Activated CD8-positive, alpha-beta memory T cell treated with anti-CD3 and anti-CD28 coated beads for 1 hour (primary cell): Measurements from ENCODE around the gene PTPRN2.

Experiments used
- DNase-seq, 2 donors: peaks; one replicate each; pipeline ENCODE4 v3.0.0-alpha.2; 2020; ENCODE audit warnings: low read depth in 1 of 2; ENCODE audit errors: extremely low read depth in 1 of 2

The PTPRN2 gene

DNA sequence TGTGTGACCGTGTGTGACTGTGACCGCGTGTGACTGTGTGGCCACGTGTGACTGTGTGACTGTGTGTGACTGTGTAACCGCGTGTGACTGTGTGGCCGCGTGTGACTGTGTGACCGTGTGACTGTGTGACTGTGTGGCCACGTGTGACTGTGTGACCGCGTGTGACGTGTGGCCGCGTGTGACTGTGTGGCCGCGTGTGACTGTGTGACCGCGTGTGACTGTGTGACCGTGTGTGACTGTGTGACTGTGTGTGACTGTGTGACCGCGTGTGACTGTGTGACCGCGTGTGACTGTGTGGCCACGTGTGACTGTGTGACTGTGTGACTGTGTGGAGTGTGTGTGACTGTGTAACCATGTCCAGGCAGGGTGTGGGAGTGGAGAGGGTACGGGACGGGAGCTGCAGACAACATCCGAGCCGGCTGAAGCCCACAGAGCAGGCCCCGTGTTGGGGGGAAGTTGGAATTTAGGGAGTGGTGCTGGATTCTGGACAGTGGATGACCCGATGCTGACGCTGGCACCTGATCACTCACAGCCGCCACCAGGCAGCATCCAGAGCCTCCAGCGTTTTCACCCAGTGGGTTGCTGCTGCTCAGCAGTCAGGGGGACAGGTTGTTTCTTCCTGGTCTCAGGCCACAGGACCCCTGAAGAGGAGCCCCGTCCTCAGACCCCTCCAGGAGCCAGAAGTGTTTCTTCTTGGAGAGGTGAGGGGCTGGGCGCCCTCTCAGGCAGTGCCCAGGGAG lies 747.3 kb downstream of the PTPRN2 start:
- no peak for DNase-seq

DNA sequence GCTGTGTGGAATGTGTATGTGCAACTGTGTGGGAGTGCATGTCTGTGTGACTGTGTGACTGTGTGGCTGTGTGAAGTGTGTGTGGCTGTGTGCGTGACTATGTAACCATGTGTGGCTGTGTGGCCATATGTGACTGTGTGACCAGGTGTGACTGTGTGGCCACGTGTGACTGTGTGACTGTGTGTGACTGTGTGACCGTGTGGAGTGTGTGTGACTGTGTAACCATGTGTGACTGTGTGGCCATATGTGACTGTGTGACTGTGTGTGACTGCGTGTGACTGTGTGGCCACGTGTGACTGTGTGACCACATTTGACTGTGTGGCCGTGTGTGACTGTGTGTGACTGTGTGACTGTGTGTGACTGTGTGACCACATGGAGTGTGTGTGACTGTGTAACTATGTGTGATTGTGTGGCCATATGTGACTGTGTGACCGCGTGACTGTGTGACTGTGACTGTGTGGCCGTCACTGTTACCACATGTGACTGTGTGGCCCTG lies 747.9 kb downstream of the PTPRN2 start:
- DNase-seq = no peak

DNA sequence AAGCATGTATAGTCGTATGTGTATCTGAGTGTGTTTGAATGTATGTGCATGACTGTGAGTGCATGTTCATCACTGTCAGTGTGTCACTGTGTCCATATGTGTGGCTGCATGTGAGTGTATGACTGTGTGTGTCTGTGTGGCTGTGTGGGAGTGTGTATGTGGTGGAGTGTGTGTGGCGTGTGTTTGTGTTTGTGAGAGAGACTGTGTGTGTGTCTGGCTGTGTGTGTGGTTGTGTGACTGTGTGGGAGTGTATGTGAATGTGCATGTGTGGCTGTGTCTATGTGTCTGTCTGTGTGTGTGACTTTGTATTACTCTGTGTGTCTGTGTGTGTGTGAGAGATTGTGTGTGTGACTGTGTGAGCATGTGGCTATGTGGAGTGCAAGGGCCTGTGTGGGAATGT lies 748.4 kb downstream of the PTPRN2 start:
- no peak for DNase-seq

DNA sequence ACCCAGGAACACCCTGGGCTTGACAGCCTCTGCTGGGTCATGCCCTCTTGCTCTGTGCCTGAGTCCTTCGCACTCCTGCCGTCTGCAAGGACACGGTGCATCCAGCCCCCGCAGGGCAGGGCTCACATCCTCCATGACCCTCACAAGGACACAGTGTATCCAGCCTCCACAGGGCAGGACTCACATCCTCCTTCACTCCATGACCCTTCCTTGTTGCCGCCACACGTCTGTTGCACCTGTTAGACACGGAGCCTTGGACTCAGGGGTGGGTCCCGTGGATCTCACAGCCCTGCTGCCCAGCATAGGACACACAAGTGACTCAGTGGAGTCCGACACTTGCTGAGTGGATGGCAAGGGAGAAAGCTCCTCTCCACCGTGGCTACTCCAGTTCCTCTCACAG lies 750.1 kb downstream of the PTPRN2 start:
- no peak for DNase-seq

DNA sequence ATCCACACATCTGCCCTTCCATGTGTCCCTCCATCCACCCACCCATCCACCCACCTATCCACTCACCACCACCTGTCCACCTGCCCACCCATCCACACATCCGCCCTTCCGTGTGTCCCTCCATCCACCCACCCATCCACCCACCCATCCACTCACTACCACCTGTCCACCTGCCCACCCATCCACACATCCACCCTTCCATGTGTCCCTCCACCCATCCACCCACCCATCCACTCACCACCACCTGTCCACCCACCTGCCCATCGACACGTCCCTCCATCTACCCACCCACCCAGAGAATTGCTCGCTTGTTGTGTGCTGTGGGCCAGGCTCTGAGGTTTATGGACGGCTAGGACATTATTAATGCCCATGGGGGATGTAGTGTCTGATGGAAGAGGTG lies 750.6 kb downstream of the PTPRN2 start:
- no peak for DNase-seq

DNA sequence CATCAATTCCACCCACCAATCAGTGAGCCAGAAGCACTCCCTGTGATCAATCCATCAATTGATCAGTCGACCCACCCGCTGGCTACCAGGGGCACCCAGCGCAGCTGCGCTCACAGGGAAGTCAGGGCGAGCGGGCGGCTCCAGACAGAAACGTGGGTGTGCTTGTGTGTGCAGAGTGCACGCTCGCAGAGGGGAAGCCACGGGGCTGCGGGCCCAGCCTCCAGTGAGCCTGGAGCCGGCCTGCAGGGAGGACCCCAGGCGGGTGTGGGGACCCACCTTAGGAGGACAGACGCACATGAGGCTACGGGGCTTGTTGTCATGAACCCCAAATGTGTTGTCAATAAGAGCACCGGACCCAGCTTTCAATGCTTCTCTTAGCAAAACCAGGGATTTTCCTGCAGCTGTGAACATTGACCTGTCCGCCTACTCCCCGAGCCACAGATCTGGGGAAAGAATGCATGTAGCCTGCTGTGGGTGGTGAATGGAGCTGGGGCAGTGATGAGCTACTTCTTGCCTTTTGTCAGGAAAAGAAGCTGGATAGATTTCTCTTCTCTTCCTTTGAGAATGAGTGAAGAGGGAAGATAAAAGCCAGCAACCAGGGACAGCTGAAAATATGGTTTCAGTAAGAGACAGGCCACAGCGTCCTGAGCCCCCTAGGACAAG lies 753.0 kb downstream of the PTPRN2 start:
- no peak for DNase-seq

DNA sequence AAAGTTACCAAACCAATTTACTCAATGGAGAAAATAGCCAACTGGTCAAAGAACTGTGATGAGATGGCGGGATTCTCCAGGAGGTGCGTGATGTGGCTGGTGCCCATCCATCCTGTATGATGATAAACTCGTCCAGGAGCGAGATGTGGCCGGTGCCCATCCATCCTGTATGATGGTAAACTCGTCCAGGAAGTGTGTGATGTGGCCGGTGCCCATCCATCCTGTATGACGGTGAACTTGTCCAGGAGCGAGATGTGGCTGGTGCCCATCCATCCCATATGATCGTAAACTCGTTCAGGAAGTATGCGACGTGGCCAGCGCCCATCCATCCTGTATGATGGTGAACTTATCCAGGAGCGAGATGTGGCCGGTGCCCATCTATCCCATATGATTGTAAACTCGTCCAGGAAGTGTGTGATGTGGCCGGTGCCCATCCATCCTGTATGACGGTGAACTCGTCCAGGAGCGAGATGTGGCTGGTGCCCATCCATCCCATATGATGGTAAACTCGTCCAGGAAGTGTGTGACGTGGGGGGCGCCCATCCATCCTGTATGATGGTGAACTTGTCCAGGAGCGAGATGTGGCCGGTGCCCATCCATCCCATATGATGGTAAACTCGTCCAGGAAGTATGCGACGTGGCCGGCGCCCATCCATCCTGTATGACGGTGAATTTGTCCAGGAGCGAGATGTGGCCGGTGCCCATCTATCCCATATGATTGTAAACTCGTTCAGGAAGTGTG lies 754.6 kb downstream of the PTPRN2 start:
- no peak for DNase-seq

DNA sequence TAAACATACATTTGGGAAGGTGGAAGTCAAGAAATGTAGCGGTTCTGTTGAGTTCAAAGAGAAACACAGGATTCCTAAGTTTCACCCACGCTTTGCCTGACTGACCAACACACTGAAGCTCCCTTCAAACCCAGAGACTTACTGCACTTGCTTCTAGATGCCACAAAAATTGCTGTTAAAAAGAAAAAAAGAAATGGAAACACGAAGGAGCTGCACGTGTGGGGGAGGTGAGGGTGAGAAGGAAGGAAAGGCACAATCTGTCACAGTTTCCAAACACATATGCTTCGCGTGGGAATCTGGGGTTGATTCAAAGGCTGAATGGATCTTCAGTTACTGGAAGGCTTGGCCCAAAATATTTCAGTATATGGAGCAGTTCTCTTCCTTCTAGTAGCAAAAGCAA lies 755.2 kb downstream of the PTPRN2 start:
- DNase-seq = no peak

DNA sequence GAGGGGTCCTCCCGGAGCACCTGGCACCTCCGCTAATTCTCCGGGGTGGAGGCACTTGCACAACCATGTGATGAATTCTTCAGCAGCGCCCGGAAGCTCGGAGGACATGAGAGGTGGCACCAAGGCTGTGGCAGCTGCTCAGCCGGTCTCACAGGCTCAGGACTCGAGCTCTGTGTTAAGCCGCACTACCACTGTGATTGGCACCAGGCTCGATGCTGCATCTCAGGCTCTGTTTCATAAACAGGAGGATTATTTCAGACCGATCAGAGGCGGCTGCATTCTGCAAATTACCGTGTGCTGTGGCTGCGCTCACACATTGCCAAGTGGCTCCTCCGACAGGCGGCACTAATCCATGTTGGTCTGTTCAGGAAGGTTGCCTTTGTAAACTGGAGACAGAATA lies 755.6 kb downstream of the PTPRN2 start:
- DNase-seq = no peak

DNA sequence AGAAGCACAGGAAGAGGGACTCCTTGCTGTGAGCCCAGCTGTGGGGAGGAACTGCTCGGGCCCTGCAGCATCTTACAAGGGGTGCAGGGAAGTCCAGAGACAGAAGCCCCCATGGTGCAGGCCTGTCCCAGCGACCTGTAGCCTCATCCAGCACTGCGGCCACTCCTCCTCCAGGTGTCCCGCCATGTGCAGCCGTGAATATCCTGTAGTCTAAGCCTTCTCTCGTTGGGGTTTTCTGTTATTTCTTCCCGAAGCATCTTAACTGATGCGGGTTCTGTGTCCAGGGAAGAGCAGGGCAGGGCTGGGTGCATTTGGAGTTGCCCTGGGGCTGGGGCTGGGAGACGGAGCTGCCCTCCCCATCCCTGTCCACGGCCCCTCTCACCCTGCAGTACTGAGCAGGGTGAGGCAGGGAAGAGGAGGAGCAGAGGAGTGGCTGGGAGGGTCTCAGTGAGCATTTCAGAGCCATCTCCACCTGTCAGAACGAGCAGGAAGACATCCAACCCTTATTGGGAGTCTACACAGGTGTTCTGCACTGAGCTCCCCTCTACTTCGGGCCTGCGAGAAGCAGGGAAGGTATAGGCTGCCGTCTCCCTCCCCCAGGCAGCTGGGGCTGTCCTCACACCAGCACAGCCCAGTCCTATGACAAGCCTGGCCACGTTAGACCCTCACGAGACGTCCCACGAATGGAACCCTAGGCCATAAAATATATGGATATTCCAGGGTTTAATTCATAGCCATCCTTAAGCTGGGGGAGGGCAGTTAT lies 756.3 kb downstream of the PTPRN2 start:
- no peak for DNase-seq

DNA sequence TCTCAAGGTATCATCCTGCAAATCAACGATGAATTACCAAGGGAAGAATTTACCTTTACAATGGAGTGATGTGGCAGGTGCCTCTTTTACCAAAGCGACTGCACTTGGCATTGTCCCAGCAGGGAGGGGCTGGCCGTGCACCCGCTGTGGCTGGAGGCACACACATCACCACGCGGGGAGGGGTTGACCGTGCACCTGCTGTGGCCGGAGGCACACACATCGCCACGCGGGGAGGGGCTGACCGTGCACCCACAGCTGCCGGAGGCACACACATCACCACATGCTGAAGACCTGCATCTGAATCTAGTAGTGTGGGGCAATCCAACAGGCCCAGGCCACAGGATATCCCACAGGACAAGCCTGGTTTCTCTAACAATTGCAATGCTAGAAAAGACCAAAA lies 757.3 kb downstream of the PTPRN2 start:
- DNase-seq = no peak

DNA sequence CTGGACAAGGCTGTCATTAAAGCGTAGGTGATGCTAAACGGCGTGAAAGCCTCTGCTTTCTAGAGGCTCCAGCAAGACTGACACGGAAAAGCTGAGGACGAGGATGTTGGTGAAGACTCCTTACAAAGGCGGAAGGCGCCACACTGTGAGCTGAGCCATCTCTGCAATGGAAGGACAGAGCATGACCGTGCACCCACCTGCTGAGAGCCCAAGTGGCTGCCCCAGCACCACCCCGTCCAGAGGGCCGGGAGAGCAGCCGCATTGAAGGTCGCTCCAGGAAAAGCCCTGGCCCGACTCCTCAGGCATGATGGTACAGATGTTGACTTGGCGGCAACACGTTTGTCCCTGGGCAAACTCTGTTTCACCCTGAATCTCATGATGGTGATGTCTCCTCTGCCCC lies 758.1 kb downstream of the PTPRN2 start:
- DNase-seq = no peak

DNA sequence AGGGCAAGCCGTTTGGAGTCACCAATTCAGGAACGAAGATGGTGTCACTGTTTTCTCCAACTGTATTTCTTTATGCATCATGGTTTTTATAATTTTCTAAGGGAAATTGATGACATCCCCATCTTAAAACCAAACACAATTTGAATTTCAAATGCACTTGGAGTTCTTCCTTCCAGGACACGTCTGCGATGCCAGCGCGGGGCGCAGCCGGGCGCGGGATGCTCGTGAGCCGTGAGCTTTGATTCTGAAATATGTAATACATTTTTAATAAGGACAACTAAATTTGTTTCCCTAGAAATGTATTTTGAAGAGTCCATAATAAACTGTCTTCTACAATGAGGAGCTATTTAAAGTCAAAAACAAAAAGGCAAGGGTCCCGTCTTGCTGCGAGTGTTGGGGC lies 758.7 kb downstream of the PTPRN2 start:
- DNase-seq = no peak

DNA sequence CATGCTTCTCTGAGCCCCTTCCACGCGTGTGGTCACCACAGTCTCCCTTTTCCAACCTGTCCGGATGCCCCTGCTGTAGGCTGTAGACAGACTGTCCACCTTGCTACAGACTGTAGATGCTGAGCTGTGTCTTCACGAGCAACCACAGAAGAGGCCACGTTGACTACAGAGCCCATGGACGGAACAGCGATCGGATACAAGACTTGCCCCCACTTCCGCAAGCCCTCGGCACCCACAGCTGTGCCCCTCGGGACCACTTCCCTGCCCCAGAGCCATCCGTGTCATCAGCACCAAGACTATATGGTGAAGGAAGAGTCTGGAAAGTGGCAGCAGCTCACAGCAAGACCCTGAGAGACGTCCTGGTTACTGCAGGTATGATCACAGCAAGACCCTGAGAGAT lies 759.4 kb downstream of the PTPRN2 start:
- no peak for DNase-seq

DNA sequence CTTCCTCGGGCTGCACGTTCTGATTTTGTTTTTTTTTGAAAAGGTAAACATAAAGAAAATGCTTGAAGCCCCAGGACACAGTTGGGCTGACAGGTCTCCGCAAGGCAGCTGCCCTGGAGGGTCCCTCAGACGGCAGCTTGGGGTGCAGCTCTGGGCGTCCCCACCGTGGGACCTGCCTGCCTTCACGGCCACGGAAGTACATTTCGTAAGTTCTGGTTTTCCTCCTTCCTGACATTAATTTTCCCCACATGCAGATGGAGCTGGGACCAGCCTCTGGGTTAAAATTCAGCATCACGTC lies 759.8 kb downstream of the PTPRN2 start:
- no peak for DNase-seq

DNA sequence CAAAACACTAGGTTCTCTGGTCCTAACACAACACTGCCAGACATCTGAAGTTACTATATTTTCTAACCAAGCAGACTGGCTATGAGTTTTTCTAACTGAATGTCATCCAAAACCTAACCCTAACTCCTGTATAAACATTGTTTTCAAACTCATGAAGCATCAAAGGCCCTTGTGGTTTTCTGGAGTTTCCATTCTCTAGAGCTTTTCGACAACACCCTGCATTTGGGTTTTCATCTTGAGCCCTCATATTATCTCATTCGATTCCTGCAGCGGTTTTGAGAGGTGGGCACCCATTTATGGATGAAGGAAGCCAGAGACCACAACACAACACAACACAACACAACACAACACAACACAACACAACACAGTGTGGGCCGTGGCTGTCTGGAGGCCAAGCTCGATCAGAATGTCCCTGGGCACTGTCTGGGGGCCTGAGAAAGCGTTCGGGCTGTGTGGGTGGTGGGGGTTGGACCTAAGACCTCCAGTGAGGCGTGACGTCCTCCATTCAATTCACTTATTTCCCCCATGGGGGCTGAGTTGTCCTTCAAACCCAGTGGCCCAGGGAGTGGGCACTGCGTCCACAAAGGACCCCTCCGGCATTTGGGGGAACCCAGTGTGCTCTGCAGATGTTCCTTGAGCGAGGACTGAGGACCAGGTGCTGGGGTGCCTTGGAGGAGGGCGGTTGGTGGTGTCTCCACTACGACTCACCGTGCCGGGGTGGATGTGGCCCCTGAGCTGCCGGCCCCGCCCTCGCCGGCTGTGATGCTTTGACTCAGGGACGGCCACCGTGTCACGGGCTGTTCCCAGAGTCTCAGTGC lies 760.4 kb downstream of the PTPRN2 start:
- no peak for DNase-seq

DNA sequence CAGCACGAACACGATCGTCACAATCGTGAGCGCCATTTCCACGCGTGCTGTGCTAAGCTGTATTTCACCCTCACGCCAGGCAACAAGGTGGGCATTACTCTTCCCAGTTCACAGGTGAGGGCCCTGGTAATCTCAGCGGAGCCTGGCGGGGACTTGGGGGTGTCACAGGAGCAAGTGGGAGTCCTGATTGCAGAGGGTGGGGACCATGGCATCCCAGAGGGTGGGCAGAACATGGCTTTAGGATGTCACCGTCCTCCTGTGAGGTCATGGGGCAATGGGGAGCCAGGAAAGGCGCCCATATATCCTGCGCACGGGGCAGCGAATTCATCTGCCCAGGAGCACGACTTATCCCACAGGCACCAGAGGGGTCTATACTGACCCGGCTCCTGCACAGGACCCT lies 761.1 kb downstream of the PTPRN2 start:
- no peak for DNase-seq

DNA sequence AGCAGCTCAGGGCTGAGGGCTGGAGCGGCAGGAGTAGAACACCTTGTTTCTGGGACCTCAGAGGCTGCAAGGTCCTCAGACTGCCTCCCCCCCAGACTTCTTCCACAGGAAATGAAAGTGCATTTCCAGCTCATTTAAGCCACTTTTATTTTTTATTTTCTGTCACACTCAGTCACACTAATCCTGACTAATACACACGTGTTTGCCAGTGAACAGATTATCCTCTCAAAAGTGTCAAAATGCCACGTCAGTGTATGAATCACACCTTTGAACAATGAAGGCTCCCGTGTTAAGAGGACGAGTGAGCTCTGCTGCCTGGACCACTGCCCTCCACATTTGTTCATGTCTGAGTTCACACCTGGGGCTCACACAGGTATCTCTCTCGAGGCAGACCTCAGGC lies 762.3 kb downstream of the PTPRN2 start:
- no peak for DNase-seq

DNA sequence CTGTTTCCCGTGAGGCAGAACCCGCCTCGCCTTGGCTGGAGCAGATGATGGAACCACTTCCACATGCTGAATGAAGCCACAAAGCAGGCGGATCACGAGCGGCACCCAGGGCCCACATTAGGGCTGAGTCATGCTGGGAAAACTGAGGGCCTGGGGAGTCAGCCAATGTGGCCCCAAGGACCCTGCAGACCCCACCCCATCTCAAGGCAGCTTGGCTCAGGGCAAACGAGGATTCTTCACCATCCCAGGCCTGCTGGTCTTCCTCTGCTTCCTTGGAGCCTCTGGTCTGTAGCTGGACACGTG lies 762.9 kb downstream of the PTPRN2 start:
- no peak for DNase-seq

DNA sequence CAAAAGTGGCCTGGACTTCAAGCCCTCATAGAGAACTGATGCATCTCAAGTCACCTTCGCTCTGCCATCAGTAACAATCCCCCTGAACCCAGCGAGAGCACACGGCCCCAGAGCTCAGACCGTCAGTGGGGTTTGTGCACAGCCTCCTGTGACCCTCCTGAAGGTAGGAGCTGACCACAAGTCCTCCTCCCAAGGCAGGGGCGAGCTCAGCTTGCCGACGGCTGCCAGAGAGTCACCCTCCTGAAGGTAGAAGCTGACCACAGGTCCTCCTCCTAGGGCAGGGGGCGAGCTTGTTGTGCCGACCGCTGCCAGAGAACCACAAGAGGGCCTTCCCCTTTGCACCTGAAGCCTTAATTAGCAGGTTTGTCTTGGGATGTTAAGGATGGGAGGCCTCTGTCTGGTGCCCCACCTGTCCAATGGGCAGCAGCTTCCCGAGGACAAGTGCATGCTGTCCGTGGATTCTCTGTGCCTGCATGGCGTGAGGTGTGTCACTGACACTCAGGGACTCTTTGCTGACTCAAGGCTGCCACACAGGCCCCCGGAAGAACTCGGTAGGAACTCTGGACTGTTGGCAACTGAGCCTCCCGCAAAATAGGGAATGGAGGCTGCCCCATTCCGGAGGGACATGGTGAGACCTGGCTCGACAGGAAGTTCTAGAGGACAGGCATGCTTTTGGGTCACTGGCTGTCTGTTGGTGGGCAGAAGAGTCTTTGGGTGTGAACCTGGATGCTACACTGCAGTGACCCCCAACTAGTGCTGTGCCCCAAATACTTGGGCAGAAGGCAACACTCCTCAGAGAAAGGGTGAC lies 763.4 kb downstream of the PTPRN2 start:
- DNase-seq = no peak
